ENCODE measurements around the gene GEMIN8. TPM values are rescaled to one million over a fixed set of nuclear protein-coding genes. Genes with fewer than 3 reads are reported as not detected.

Gene GEMIN8
- total and polyA plus RNA-seq, 4 donors: 17.6 to 36.0 (median 29.5) TPM

GRCh38 chrX:14003028-14003427 is 26.7 kb downstream of the GEMIN8 start:
- WGBS (ENCODE audit: insufficient coverage): 54% methylated on average over 2 of the region's 4 CpGs
- DNase-seq (ENCODE audit: low read depth in 4 of 6, low spot score in 6 of 6): no peak
- Histone ChIP-seq H3K4me1 (ENCODE audit: control insufficient read depth, insufficient read depth, low read length) (no peaks in the 10 kb centered on the region), H3K4me3 (ENCODE audit: low read depth, low read length) (no peak overlapping the region), H3K9me3 (ENCODE audit: control insufficient read depth, insufficient read depth, low read length) (no peaks in the 10 kb centered on the region), H3K36me3 (ENCODE audit: control insufficient read depth, insufficient read depth, low read length) (peaks cover 3% of the 10 kb centered on the region), H3K27ac (ENCODE audit: low read depth, low read length) (no peak overlapping the region), H3K27me3 (ENCODE audit: control insufficient read depth, insufficient read depth, low read length) (peaks cover 2% of the 10 kb centered on the region)

- WGBS (ENCODE audit: insufficient coverage): 100% methylated on average over 1 of the region's 6 CpGs
- H3K9me3 ChIP-seq (ENCODE audit: control insufficient read depth, insufficient read depth, low read length): no peaks in the 10 kb centered on the region
- no peak for DNase-seq (ENCODE audit: low read depth in 4 of 6, low spot score in 6 of 6)
- no peak overlapping the region for H3K4me3 ChIP-seq (ENCODE audit: low read depth, low read length)
- H3K4me1 ChIP-seq (ENCODE audit: control insufficient read depth, insufficient read depth, low read length): no peaks in the 10 kb centered on the region
- peaks cover 13% of the 10 kb centered on the region for H3K27me3 ChIP-seq (ENCODE audit: control insufficient read depth, insufficient read depth, low read length)
- H3K36me3 ChIP-seq (ENCODE audit: control insufficient read depth, insufficient read depth, low read length): no peaks in the 10 kb centered on the region
- no peak overlapping the region for H3K27ac ChIP-seq (ENCODE audit: low read depth, low read length)
Measured at GRCh38 chrX:13996650-13997049, 33.0 kb downstream of the GEMIN8 start.

- Histone ChIP-seq H3K27me3 (ENCODE audit: control insufficient read depth, insufficient read depth, low read length) (peaks cover 18% of the 10 kb centered on the region), H3K36me3 (ENCODE audit: control insufficient read depth, insufficient read depth, low read length) (no peaks in the 10 kb centered on the region), H3K4me1 (ENCODE audit: control insufficient read depth, insufficient read depth, low read length) (peaks cover 9% of the 10 kb centered on the region), H3K9me3 (ENCODE audit: control insufficient read depth, insufficient read depth, low read length) (no peaks in the 10 kb centered on the region), H3K4me3 (ENCODE audit: low read depth, low read length) (no peak overlapping the region), H3K27ac (ENCODE audit: low read depth, low read length) (no peak overlapping the region)
- WGBS (ENCODE audit: insufficient coverage): 86% methylated on average over 1 of the region's 3 CpGs
- no peak for DNase-seq (ENCODE audit: low read depth in 4 of 6, low spot score in 6 of 6)
Measured at GRCh38 chrX:13994536-13995080, 35.1 kb downstream of the GEMIN8 start.

GRCh38 chrX:13994104-13994503 is 35.6 kb downstream of the GEMIN8 start:
- peak; percentile 5 to 72 (median 26) for DNase-seq (ENCODE audit: low read depth in 4 of 6, low spot score in 6 of 6)
- H3K36me3 ChIP-seq (ENCODE audit: control insufficient read depth, insufficient read depth, low read length): no peaks in the 10 kb centered on the region
- WGBS (ENCODE audit: insufficient coverage): 57% methylated on average over 7 of the region's 7 CpGs
- H3K4me1 ChIP-seq (ENCODE audit: control insufficient read depth, insufficient read depth, low read length): peaks cover 9% of the 10 kb centered on the region
- no peak overlapping the region for H3K27ac ChIP-seq (ENCODE audit: low read depth, low read length)
- no peak overlapping the region for H3K4me3 ChIP-seq (ENCODE audit: low read depth, low read length)
- peaks cover 18% of the 10 kb centered on the region for H3K27me3 ChIP-seq (ENCODE audit: control insufficient read depth, insufficient read depth, low read length)
- no peaks in the 10 kb centered on the region for H3K9me3 ChIP-seq (ENCODE audit: control insufficient read depth, insufficient read depth, low read length)

GRCh38 chrX:13990126-13990800 is 39.4 kb downstream of the GEMIN8 start:
- WGBS (ENCODE audit: insufficient coverage): 80% methylated on average over 1 of the region's 3 CpGs
- H3K36me3 ChIP-seq (ENCODE audit: control insufficient read depth, insufficient read depth, low read length): no peaks in the 10 kb centered on the region
- H3K27ac ChIP-seq (ENCODE audit: low read depth, low read length): no peak overlapping the region
- no peaks in the 10 kb centered on the region for H3K9me3 ChIP-seq (ENCODE audit: control insufficient read depth, insufficient read depth, low read length)
- no peak for DNase-seq (ENCODE audit: low read depth in 4 of 6, low spot score in 6 of 6)
- H3K27me3 ChIP-seq (ENCODE audit: control insufficient read depth, insufficient read depth, low read length): peaks cover 31% of the 10 kb centered on the region
- H3K4me1 ChIP-seq (ENCODE audit: control insufficient read depth, insufficient read depth, low read length): peaks cover 9% of the 10 kb centered on the region
- H3K4me3 ChIP-seq (ENCODE audit: low read depth, low read length): no peak overlapping the region

GRCh38 chrX:13985697-13986435 is 43.8 kb downstream of the GEMIN8 start:
- no CpG with 5 or more reads among the region's 1 CpG for WGBS (ENCODE audit: insufficient coverage)
- no peak overlapping the region for H3K4me3 ChIP-seq (ENCODE audit: low read depth, low read length)
- no peak for DNase-seq (ENCODE audit: low read depth in 4 of 6, low spot score in 6 of 6)
- H3K36me3 ChIP-seq (ENCODE audit: control insufficient read depth, insufficient read depth, low read length): no peaks in the 10 kb centered on the region
- peaks cover 8% of the 10 kb centered on the region for H3K4me1 ChIP-seq (ENCODE audit: control insufficient read depth, insufficient read depth, low read length)
- H3K27me3 ChIP-seq (ENCODE audit: control insufficient read depth, insufficient read depth, low read length): peaks cover 31% of the 10 kb centered on the region
- no peak overlapping the region for H3K27ac ChIP-seq (ENCODE audit: low read depth, low read length)
- no peaks in the 10 kb centered on the region for H3K9me3 ChIP-seq (ENCODE audit: control insufficient read depth, insufficient read depth, low read length)

- H3K4me1 ChIP-seq (ENCODE audit: control insufficient read depth, insufficient read depth, low read length): no peaks in the 10 kb centered on the region
- no peaks in the 10 kb centered on the region for H3K36me3 ChIP-seq (ENCODE audit: control insufficient read depth, insufficient read depth, low read length)
- no peak overlapping the region for H3K27ac ChIP-seq (ENCODE audit: low read depth, low read length)
- 94% methylated on average over 2 of the region's 3 CpGs for WGBS (ENCODE audit: insufficient coverage)
- H3K27me3 ChIP-seq (ENCODE audit: control insufficient read depth, insufficient read depth, low read length): peaks cover 35% of the 10 kb centered on the region
- H3K4me3 ChIP-seq (ENCODE audit: low read depth, low read length): no peak overlapping the region
- no peaks in the 10 kb centered on the region for H3K9me3 ChIP-seq (ENCODE audit: control insufficient read depth, insufficient read depth, low read length)
- no peak for DNase-seq (ENCODE audit: low read depth in 4 of 6, low spot score in 6 of 6)
Measured at GRCh38 chrX:13983734-13984133, 46.0 kb downstream of the GEMIN8 start.

GRCh38 chrX:13968198-13968597 is 61.5 kb downstream of the GEMIN8 start:
- no peak overlapping the region for H3K4me3 ChIP-seq (ENCODE audit: low read depth, low read length)
- H3K36me3 ChIP-seq (ENCODE audit: control insufficient read depth, insufficient read depth, low read length): no peaks in the 10 kb centered on the region
- peaks cover 30% of the 10 kb centered on the region for H3K27me3 ChIP-seq (ENCODE audit: control insufficient read depth, insufficient read depth, low read length)
- no peaks in the 10 kb centered on the region for H3K9me3 ChIP-seq (ENCODE audit: control insufficient read depth, insufficient read depth, low read length)
- H3K27ac ChIP-seq (ENCODE audit: low read depth, low read length): no peak overlapping the region
- DNase-seq (ENCODE audit: low read depth in 4 of 6, low spot score in 6 of 6): no peak
- H3K4me1 ChIP-seq (ENCODE audit: control insufficient read depth, insufficient read depth, low read length): peaks cover 5% of the 10 kb centered on the region
- 89% methylated on average over 2 of the region's 4 CpGs for WGBS (ENCODE audit: insufficient coverage)

GRCh38 chrX:13967636-13968035 is 62.1 kb downstream of the GEMIN8 start:
- 84% methylated on average over 3 of the region's 9 CpGs for WGBS (ENCODE audit: insufficient coverage)

GRCh38 chrX:13966793-13967125 is 62.9 kb downstream of the GEMIN8 start:
- Histone ChIP-seq H3K9me3 (ENCODE audit: control insufficient read depth, insufficient read depth, low read length) (no peaks in the 10 kb centered on the region), H3K27me3 (ENCODE audit: control insufficient read depth, insufficient read depth, low read length) (peaks cover 32% of the 10 kb centered on the region), H3K4me3 (ENCODE audit: low read depth, low read length) (no peak overlapping the region), H3K36me3 (ENCODE audit: control insufficient read depth, insufficient read depth, low read length) (no peaks in the 10 kb centered on the region), H3K27ac (ENCODE audit: low read depth, low read length) (peak overlapping the region; percentile 15), H3K4me1 (ENCODE audit: control insufficient read depth, insufficient read depth, low read length) (peaks cover 5% of the 10 kb centered on the region)
- DNase-seq (ENCODE audit: low read depth in 4 of 6, low spot score in 6 of 6): peak in 1 of 6 donors; percentile 50
- WGBS (ENCODE audit: insufficient coverage): no CpG with 5 or more reads among the region's 5 CpGs

More at GRCh38 chrX:13967636-13968035, 62.1 kb downstream of the GEMIN8 start:
- H3K27ac ChIP-seq (ENCODE audit: low read depth, low read length): no peak overlapping the region
- DNase-seq (ENCODE audit: low read depth in 4 of 6, low spot score in 6 of 6): no peak
- H3K36me3 ChIP-seq (ENCODE audit: control insufficient read depth, insufficient read depth, low read length): no peaks in the 10 kb centered on the region
- H3K9me3 ChIP-seq (ENCODE audit: control insufficient read depth, insufficient read depth, low read length): no peaks in the 10 kb centered on the region
- H3K27me3 ChIP-seq (ENCODE audit: control insufficient read depth, insufficient read depth, low read length): peaks cover 30% of the 10 kb centered on the region
- no peak overlapping the region for H3K4me3 ChIP-seq (ENCODE audit: low read depth, low read length)
- H3K4me1 ChIP-seq (ENCODE audit: control insufficient read depth, insufficient read depth, low read length): peaks cover 5% of the 10 kb centered on the region
